ENCODE data around the gene RIBC2.
"Not testable (repeated sequence)": the region's sequence is repeated elsewhere in the genome, so short reads cannot be mapped to it uniquely, and the experiment has no call there.

Gene RIBC2

DNA sequence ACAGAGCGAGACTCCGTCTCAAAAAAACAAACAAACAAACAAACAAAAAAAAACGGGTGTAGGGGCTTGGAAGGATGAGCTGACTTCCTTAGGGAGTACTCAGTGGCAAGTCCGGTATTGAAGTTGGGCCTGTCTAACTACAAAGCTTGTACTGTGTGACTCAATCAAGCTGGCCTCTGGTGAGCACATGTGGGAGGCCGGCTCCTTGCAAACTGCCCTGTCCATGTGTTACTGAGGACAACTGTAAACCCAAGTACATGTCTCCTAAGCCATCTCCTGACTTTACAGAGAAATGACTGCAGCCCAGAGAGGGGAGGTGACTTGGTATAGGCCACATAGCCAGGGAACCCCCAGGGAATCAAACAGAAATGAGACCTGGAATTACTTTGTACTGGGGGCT, 11.6 kb downstream of the RIBC2 start:
- DNase-seq, result peak; percentile 28

DNA sequence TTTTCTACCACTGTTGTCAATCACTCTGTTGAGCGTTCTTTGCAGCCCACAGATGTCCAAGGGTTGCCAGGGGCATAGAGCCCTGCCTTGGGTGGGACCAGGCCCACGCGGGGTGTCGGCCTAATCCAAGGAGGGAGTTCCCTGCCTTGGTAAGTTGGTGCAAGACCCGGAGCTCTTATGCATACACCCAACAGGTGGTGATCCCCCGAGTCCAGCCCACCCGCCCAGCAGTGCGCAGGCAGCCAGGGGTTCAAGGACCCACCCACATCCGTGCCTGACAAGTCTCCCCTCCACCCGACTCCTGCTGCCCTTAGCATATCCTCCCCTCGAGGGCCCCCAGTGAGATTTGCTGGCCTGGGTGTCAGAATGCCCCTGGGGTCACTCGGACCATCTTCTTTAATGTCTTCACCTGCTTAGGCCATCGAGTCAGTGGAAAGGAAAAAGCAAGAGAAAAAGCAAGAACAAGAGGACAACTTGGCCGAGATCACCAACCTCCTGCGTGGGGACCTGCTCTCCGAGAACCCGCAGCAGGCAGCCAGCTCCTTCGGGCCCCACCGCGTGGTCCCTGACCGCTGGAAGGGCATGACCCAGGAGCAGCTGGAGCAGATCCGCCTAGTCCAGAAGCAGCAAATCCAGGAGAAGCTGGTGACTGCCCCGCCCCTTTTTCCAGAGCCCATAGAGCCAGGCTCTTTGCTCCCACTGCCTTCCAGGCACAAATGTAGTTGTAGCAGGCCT, 12.2 kb downstream of the RIBC2 start:
- no peak for DNase-seq

DNA sequence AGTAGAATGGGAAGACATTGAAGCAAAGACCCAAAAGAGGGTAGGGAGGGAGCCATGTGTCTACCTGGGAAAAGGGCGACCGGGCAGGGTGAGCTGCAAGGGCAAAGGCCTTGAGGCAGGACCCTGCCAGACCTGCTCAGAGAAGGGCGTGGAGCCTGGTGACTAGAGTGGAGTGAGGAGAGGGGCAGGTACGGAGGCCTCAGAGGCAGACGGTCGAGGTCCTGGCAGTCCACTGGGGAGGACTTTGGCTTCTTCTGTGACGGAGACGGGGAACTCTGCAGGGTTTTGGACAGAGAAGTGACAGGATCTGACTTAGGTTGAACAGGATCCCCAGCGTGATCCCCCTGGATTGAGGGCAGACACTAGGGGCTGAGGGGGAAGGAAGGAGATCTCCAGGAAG, 12.9 kb downstream of the RIBC2 start:
- DNase-seq, result no peak

DNA sequence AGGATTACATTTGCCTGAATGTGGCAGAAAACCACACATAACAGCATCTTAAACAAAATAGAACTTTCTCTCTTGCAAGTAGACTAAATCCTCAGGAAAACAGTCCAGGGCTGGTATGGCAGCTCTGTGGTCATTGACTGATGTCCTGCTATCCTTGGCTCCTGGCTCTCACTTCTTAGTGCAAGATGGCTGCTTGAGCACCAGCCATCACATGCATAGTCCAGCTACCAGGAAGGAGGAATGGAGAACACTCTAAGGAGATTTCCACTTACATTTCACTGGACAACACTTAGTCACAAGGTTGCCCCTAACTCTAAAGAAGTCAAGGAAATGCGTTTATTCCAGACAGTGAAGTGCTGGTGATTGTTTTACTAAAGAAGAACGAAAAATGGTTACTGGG, 13.6 kb downstream of the RIBC2 start:
- no peak for DNase-seq

DNA sequence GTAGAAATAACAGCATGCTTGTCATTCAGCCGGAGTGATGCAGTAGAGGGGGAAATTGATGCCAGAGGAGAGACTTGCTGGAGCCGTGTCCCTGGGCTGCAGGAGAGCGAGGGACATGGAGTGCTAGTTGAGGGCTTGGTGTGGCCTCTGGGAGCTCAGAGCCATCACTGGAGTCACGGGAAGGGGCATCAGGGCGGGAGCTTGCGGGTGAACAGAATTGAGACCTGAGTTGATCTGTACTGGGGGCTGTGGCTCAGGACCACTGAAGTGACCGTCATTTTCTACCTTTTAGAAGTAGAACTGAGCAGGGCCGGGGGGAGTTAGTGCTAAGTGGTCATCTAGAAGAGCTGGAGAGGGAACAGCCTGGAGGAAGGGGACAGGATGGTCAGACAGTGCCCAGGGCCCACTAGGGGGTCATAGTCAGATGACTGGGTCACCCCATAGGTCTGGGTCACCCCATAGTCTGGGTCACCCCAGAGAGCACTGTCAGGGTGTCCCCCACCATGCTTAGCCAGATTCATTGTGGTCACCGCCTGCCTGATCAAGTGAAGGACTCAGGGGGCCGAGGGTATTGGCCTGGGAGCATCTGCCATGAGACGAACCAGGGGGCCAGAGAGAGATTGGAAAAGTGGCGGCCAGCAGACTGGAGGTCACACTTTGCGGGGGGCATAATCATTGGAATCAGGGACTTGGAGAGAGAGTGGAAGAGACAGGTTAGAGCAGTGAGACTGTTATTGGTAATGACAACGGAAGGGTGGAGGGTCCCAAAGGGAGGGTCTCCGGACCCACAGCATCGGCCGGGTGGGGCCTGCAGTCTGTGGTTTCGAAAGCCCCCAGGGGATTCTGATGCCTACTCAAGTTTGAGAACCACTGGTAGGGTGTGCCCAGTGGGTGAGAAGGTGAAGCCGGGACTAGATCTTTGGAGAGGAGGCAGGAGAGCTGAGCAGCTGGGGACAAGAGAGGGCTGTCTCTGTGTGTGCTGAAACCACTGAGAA, 15.2 kb downstream of the RIBC2 start:
- DNase-seq, result no peak

DNA sequence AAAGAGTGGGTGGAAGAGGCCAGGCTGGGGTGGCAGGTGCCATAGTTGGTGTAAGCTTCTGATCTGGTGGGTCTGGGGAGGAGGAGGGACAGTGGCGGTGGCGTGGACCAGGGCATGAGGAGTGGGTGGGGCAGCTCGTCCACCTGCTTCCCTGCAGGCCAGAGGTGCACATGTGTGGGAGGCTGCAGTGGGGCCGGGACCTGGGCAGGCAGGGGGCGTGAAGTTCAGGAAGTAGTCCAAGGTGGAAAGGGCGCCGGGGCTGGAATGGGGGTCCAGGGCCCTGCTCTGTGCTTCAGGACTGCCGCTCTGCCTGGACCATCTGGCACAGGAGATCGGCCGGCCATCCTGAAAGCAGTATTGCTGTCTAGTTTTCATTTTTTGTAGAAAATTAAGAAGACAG, 15.9 kb downstream of the RIBC2 start:
- no peak for DNase-seq

DNA sequence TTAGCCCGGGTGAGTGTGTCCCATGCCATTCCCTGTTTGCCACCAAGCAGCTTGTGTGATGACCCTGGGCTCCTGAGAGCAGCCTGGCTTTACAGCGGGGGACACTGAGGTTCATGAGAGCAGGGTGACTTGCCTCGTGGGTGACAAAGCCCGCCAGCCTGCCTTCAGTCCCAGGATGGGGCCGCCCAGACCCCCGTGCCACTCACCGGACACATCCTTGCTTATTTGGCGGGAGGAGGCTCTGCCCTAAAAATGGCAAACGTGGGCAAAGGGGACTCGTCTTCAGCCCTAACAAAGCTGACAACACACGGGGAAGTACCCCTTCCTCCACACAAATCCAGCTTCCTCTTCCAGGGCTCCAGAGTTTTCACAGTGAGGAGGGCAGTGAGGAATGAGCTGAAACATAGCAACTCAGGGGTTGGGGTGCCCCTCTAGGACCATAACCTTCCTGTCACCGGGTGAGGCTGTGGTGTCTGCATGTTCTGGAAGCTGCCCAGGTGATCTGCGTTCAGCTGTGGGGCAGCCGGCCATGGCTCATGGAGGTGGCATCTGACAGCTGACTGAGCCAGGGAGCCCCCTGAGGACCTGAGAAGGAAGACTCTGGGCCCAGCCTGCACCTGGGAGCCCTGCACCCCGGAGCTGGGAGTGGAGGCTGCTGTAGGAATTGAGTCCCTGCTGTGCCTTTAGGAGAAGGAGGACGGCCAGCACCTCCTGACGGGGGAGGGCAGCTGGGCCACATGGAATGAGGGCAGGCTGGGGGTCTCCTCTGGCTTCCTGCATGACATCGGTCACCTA, 16.7 kb downstream of the RIBC2 start:
- DNase-seq, result peak; percentile 43

DNA sequence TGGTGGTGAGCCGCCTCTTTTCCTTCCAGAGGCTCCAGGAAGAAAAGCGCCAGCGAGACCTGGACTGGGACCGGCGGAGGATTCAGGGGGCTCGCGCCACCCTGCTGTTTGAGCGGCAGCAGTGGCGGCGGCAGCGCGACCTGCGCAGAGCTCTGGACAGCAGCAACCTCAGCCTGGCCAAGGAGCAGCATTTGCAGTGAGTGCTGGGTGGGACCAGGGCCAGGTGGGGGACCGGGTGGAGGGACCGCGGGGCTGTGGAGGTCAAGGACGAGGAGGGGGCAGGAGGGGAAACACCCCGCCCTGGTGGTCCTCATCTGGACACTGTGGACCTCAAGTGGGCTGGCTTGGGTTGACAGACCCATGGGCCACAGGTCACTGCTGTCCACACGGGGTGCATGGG, 17.4 kb downstream of the RIBC2 start:
- DNase-seq, result no peak

DNA sequence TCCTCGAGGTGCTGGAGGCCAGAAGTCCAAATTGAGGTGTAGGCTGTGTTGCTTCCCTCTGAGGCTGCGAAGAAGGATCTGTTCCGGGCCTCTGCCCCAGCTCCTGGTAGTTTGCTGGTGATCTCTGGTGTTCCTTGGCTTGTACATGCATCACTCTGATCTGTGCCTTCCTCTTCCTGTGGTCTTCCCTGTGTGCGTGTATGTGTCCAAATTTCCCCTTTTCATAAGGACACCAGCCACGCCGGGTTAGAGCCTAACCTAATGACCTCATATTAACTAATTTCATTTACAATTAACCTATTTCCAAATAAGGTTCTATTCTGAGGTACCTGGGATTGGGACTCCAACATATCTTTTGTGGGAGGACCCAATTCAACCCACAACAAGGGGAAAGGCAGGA, 21.5 kb downstream of the RIBC2 start:
- peak; percentile 57 for DNase-seq

DNA sequence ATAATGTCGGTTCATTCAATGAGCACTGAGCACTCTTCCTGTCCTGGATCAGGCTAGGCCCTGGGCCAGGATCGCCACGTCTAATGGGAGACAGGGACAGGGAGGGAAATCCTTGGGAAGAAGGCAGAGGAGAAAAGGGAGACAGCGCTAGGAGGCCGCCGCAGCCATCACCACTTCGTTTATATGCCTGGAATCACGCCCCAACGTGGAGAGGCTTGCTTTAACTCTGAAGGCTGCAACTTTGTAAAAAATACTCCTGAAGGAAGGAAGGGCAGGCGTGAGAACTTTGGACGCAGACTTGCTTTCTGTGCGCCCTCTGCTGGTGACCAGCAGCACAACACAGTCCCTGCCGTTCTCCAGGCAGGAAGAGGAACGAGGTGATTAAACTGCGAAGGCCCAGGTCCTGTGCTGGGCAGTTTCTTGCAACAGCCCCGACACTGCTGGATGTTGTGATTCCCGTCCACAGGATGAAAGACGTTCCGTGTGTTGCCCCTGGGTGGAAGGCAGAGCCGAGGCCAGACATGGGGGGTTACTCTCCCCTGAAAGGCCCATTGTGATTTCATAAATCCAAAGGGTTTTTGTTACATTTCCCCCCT, 22.1 kb downstream of the RIBC2 start:
- peak; percentile 90 for DNase-seq

DNA sequence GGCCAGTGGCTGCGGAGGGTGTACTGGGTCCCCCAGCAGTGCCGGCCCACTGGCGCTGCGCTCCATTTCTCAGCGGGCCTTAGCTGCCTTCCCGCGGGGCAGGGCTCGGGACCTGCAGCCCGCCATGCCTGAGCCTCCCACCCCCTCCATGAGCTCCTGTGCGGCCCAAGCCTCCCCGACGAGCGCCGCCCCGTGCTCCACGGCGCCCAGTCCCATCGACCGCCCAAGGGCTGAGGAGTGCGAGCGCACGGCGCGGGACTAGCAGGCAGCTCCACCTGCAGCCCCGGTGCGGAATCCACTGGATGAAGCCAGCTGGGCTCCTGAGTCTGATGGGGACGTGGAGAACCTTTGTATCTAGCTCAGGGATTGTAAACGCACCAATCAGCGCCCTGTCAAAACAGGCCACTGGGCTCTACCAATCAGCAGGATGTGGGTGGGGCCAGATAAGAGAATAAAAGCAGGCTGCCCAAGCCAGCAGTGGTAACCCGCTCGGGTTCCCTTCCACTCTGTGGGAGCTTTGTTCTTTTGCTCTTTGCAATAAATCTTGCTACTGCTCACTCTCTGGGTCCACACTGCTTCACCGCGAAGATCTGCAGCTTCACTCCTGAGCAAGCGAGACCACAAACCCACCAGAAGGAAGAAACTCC, 23.5 kb downstream of the RIBC2 start:
- not testable (repeated sequence) for DNase-seq

DNA sequence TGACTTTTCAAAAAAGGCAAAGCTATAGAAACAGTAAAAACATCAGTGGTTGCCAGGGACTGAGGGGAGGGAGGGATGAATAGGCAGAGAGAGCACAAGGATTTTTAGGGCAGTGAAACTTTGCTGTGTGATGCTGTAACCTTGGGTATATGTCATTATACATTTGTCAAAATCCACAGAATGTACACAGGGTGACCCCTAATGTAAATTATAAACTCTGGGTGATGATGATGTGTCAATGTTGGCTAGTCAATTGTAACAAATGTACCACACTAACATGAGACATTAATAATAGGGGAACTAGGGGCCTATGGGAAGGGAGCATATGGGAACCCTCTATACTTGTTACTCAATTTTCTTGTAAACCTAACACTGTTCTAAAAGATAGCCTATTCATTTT, 24.8 kb downstream of the RIBC2 start:
- peak; percentile 27 for DNase-seq

DNA sequence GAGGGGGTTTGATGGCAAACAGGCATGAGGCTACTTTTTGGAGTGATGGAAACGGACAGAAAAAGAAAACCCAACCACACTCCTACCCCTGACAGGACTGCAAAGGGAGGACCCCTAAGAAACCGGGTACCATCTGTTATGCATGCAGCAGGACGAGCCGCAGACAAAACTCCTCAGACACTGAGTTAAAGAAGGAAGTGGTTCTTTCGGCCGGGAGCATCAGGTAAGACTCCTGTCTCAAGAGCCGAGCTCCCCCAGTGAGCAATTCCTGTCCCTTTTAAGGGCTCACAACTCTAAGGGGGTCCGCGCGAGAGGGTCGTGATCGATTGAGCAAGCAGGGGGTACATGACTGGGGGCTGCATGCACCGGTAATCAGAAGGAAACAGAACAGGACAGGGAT, 27.2 kb downstream of the RIBC2 start:
- not testable (repeated sequence) for DNase-seq

DNA sequence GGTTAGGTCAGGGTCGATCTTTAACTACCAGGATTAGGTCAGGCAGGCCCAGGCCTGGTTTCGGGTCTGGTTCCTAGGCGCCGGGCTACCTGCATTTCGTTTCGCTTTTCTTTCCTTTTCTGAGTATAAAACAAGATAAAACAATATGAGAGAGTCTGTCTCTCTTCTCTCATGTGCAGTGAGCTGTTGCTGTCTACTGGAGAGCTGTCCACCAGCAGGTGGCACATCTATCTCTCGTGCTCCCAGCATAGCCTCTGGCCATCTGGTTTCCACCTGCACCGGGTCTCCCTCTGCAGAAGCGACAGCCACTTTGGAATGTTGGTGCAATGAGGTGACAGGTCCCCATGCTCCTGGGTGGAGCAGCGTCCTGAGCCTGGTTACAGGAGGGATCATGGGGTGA, 27.6 kb downstream of the RIBC2 start:
- peak; percentile 18 for DNase-seq

DNA sequence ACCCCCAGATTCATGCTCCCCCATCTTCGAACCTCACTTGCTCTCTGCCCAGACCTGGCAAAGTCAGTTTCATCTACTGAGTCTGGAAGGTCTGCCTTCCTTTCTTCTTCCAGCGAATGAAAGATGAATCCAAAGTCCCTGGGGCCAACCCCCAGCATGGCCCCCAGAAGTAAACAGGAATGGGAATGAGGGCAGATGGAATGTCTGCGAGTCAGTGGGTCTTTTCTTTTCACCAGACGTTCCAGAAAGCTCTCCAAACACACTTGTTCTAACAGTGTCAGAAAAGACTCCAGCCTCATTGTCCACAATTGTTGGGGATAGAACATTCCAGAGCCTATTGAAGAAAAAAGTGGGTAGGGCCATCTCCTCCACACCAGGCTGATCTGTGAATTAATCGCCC, 28.6 kb downstream of the RIBC2 start:
- DNase-seq, result no peak

DNA sequence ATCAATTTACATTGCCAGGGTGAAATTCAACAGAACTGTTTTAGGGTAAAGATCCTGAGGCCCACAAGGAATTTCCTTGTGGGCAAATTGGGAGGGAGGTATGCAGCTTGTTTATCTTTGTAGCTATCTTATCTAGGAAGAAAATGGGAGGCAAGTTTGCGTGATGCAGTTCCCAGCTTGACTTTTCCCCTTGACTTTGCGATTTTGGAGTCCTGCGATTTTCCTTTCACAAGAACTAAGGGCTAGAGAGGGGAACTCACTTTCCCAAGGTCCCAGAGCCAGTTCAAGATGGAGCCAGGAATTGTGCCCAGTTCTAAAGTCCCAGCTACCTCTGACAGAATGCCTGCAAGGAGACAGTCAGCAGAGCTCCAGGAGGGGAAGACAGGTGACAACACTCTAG, 30.7 kb downstream of the RIBC2 start:
- no peak for DNase-seq

DNA sequence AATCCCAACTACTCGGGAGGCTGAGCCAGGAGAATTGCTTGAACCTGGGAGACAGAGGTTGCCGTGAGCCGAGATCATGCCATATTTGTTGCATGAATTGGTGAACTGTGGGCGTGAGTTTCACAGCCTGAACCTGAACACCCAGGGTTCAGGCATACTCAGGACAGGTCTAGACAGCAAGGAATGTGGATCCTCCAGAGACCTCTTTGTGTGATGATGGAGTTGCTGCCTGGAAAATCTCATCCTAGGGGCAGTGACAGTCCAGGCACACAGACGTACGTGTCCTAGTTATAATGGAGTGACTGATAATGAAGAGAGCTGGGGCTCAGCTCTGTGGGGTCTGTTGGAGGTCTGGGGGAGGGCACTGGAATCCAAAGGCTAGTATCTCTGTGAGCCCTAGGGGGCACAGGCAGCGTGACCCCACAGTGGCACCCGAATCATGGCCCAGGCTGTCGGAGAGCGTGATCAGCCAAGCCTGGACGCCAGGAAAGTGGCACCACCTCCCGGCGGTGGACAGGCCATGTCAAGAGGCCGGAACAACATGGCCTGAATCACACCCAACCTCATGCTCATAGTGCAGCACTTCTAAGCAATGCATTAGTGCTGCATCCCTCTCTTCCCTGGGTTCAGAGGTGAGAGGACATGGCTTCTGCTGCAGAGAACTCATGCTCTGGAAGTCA, 31.7 kb downstream of the RIBC2 start:
- no peak for DNase-seq

DNA sequence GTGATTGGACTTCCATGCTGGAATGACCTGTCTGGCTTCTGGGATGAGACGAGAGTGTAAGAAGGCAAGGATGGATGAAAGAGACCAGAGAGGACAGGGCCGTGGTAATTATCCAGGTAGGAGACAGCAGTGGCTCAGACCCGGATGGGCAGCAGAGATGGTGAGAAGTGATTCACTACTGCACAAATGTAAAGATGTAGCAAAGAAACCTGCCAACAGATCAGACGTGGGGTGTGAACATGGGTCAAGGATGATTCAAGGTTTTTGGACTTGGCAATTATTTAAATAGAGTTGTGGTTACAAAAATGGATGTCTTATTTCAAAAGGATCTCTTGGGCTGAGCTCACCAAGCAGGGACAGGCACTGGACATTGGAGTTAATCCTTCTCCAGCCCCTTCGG, 32.7 kb downstream of the RIBC2 start:
- no peak for DNase-seq

DNA sequence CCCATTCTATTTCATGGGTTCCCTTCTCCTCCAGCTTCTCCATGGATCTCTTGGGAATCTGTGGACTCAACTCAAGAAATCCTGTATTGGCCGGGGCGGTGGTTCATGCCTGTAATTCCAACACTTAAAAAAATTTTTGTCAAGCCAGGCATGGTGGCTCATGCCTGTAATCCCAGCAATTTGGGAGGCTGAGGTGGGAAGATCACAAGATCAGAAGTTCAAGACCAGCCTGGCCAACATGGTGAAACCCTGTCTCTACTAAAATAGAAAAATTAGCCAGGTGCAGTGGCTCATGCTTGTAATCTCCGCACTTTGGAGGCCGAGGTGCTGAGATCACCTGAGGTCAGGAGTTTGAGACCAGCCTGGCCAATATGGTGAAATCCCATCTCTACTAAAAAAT, 34.1 kb downstream of the RIBC2 start:
- not testable (repeated sequence) for DNase-seq

DNA sequence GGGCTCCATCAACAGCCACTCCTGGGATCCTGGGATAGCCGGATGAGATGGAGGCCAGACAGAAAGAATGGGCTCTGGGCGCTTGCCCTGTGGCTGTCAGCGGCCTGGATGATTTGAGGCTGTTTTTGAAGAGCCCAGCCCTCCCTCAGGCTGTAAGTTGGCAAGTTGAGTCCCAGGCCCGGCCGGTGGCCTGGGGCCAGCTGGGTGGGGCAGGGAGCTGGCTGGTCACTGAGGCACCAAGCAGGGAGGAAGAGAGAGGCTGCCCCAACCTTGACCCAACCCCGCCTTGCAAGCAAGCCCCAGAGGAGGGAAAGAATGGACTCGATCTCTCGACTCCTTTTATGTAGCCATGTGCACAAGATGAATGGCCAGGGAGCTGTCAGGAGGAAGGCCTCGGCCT, 34.9 kb downstream of the RIBC2 start:
- no peak for DNase-seq

DNA sequence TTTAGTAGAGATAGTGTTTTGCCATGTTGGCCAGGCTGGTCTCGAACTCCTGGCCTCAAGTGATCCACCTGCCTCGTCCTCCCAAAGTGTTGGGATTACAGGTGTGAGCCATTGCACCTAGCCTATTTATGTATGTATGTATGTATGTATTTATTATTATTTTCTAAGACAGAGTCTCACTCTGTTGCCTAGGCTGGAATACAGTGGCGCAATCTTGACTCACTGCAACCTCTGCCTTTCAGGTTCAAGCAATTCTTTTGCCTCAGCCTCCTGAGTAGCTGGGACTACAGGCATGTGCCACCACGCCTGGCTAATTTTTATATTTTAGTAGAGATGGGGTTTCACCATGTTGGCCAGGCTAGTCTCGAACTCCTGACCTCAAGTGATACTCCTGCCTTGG, 35.9 kb downstream of the RIBC2 start:
- DNase-seq, result not testable (repeated sequence)
